CD14-positive monocyte (primary cell): ENCODE data around the gene RGS7. TPM values are rescaled to one million over a fixed set of nuclear protein-coding genes. Genes with fewer than 3 reads are reported as not detected.

Experiments used
- DNase-seq, 3 donors: peaks; one replicate each; pipeline ENCODE4 v3.0.0-alpha.2; 2011 to 2022
- H2AFZ ChIP-seq: 2 replicates; pipeline ENCODE4 v1.6.0; 2012; ENCODE audit warnings: mild to moderate bottlenecking, low read depth, low read length, inconsistent platforms; ENCODE audit not compliant: insufficient read depth, poor library complexity, severe bottlenecking
- H3K27ac ChIP-seq, 2 donors: 1 replicate in 1 of 2; 2 replicates in 1 of 2; pipeline ENCODE4 v1.5.1; 2012 to 2013; ENCODE audit warnings: low read length in 2 of 2, control low read depth in 1 of 2, inconsistent platforms in 1 of 2, low read depth in 1 of 2, mild to moderate bottlenecking in 1 of 2
- H3K27me3 ChIP-seq, 2 donors: one replicate each; pipeline versions ENCODE4 v1.6.0 to v1.6.1; 2011 to 2013; ENCODE audit warnings: low read length in 2 of 2; ENCODE audit not compliant: control insufficient read depth in 2 of 2, insufficient read depth in 2 of 2
- H3K36me3 ChIP-seq, 2 donors: replicated peaks in 1 of 2; 1 replicate in 1 of 2; 2 replicates in 1 of 2; pipeline versions ENCODE4 v1.5.1 to v1.6.1; 2012 to 2013; ENCODE audit warnings: low read length in 2 of 2, control low read depth in 1 of 2, inconsistent platforms in 1 of 2, mild to moderate bottlenecking in 1 of 2; ENCODE audit not compliant: insufficient read depth in 2 of 2, control insufficient read depth in 1 of 2
- H3K4me1 ChIP-seq, 2 donors: 1 replicate in 1 of 2; 2 replicates in 1 of 2; pipeline versions ENCODE4 v1.5.1 to v1.6.1; 2012 to 2013; ENCODE audit warnings: low read length in 2 of 2, control low read depth in 1 of 2, inconsistent platforms in 1 of 2, mild to moderate bottlenecking in 1 of 2, moderate library complexity in 1 of 2; ENCODE audit not compliant: insufficient read depth in 2 of 2, control insufficient read depth in 1 of 2
- H3K4me2 ChIP-seq: replicated peaks from 2 replicates; pipeline ENCODE3; 2012; ENCODE audit warnings: low read length, moderate library complexity, mild to moderate bottlenecking; ENCODE audit not compliant: poor library complexity, severe bottlenecking; ENCODE audit errors: extremely low read depth
- H3K4me3 ChIP-seq, 3 experiments: fragments of 200-600 bp in 1 of 3; sonication (generic) in 1 of 3; replicated peaks in 1 of 3; 1 replicate in 2 of 3; 2 replicates in 1 of 3; pipeline ENCODE4 v1.5.1; 2011 to 2013; ENCODE audit warnings: low read length in 3 of 3, mild to moderate bottlenecking in 3 of 3, control low read depth in 2 of 3, low read depth in 2 of 3, inconsistent platforms in 1 of 3, moderate library complexity in 1 of 3
- H3K79me2 ChIP-seq: 2 replicates; pipeline ENCODE4 v1.6.0; 2012; ENCODE audit warnings: mild to moderate bottlenecking, control low read depth, inconsistent platforms, low read length, moderate library complexity; ENCODE audit not compliant: insufficient read depth
- H3K9ac ChIP-seq: 2 replicates; pipeline ENCODE4 v1.6.0; 2017; ENCODE audit warnings: low read length, mild to moderate bottlenecking; ENCODE audit not compliant: insufficient read depth, poor library complexity, severe bottlenecking
- H3K9me3 ChIP-seq, 2 donors: replicated peaks in 1 of 2; 1 replicate in 1 of 2; 2 replicates in 1 of 2; pipeline versions ENCODE4 v1.5.1 to v1.6.1; 2012 to 2013; ENCODE audit warnings: low read length in 2 of 2, control low read depth in 1 of 2; ENCODE audit not compliant: control insufficient read depth in 1 of 2, insufficient read depth in 1 of 2
- H4K20me1 ChIP-seq: 2 replicates; pipeline ENCODE4 v1.6.0; 2012; ENCODE audit warnings: mild to moderate bottlenecking, low read length, control low read depth, moderate library complexity; ENCODE audit not compliant: insufficient read depth
- H3K27ac Mint-ChIP-seq, 7 donors: one replicate each; pipeline ENCODE4 v1.8.0; 2020; ENCODE audit warnings: mild to moderate bottlenecking in 7 of 7, mixed read lengths in 7 of 7, moderate library complexity in 6 of 7, inconsistent platforms in 2 of 7
- H3K27me3 Mint-ChIP-seq, 3 donors: one replicate each; pipeline ENCODE4 v1.8.0; 2021 to 2022; ENCODE audit warnings: low read depth in 3 of 3, mild to moderate bottlenecking in 3 of 3, mixed read lengths in 3 of 3, moderate library complexity in 3 of 3, inconsistent platforms in 1 of 3
- H3K36me3 Mint-ChIP-seq, 2 donors: one replicate each; pipeline ENCODE4 v1.8.0; 2020; ENCODE audit warnings: mixed read lengths in 2 of 2, inconsistent platforms in 1 of 2, mild to moderate bottlenecking in 1 of 2
- H3K4me1 Mint-ChIP-seq: one replicate; pipeline ENCODE4 v1.8.0; 2020; ENCODE audit warnings: mild to moderate bottlenecking, mixed read lengths
- H3K4me3 Mint-ChIP-seq, 2 donors: one replicate each; pipeline ENCODE4 v1.8.0; 2020; ENCODE audit warnings: mild to moderate bottlenecking in 2 of 2, mixed read lengths in 2 of 2, moderate library complexity in 1 of 2
- H3K9me3 Mint-ChIP-seq, 7 donors: one replicate each; pipeline ENCODE4 v1.8.0; 2020 to 2022; ENCODE audit warnings: mixed read lengths in 7 of 7, mild to moderate bottlenecking in 6 of 7, moderate library complexity in 6 of 7, inconsistent platforms in 2 of 7
- WGBS: methylation state at CpG from one replicate; pipeline ENCODE4 v1.1.5; 2013; ENCODE audit warnings: missing lambda C conversion rate; ENCODE audit not compliant: insufficient coverage; 5-methylcytosine and 5-hydroxymethylcytosine counted together
- intact Hi-C, 2 donors: fragments of 100-400 bp; cut with micrococcal nuclease; formaldehyde crosslinking; loops; one replicate each; pipeline versions ENCODE4 v1.15.0 to v1.15.1; 2023
- polyA plus RNA-seq, 3 donors: library from polyadenylated mRNA; depleted of rRNA in 1 of 3; unstranded in 2 of 3; stranded (reverse) in 1 of 3; fragments of 300-500 nt in 2 of 3; fragments of >200 nt in 1 of 3; fragmentation: Illumina TruSeq in 2 of 3; gene quantifications; 1 replicate in 2 of 3; 2 replicates in 1 of 3; pipeline ENCODE4 v1.2.3, GENCODE V29; 2012 to 2021
- TF ChIP-seq, protein P1 (sequence below): fragments of 200-600 bp; IDR thresholded peaks from one replicate; pipeline ENCODE4 v1.8.0; 2022; ENCODE audit warnings: antibody characterized with exemption, mild to moderate bottlenecking

Gene RGS7
- polyA plus RNA-seq, 3 donors: not detected

DNA sequence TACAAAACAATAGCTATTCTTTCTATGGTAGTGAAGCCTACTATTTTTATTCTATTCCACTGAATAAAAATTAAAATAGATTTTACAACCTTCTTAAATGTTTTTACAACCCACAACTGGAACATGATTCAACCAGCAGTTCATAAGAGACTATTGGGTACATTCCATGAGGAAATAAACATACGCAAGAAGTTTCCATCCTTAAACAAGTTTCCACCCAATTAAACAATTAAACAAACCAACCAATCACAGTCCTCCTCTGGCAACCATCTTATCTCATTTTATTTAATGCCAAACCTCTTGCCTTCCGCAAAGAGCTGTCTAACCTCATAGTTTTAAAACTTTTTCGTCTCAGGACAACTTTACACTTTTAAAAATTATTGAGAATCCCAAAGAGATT lies 239.0 kb downstream of the RGS7 start:
- intact Hi-C loops: no loop called here
- no peaks in the 10 kb centered on the region for H3K27me3 Mint-ChIP-seq
- TF ChIP-seq, protein P1, sequence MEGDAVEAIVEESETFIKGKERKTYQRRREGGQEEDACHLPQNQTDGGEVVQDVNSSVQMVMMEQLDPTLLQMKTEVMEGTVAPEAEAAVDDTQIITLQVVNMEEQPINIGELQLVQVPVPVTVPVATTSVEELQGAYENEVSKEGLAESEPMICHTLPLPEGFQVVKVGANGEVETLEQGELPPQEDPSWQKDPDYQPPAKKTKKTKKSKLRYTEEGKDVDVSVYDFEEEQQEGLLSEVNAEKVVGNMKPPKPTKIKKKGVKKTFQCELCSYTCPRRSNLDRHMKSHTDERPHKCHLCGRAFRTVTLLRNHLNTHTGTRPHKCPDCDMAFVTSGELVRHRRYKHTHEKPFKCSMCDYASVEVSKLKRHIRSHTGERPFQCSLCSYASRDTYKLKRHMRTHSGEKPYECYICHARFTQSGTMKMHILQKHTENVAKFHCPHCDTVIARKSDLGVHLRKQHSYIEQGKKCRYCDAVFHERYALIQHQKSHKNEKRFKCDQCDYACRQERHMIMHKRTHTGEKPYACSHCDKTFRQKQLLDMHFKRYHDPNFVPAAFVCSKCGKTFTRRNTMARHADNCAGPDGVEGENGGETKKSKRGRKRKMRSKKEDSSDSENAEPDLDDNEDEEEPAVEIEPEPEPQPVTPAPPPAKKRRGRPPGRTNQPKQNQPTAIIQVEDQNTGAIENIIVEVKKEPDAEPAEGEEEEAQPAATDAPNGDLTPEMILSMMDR: no peak
- 100% methylated on average over 2 of the region's 3 CpGs for WGBS
- H3K4me3 ChIP-seq: no peak overlapping the region
- no peaks in the 10 kb centered on the region for H4K20me1 ChIP-seq
- no peaks in the 10 kb centered on the region for H3K4me1 ChIP-seq
- H3K9ac ChIP-seq: no peak overlapping the region
- H3K4me3 Mint-ChIP-seq: no peak overlapping the region
- peaks cover 3 to 11% (median 5%) of the 10 kb centered on the region in 7 donors for H3K9me3 Mint-ChIP-seq
- no peaks in the 10 kb centered on the region for H3K4me1 Mint-ChIP-seq
- no peaks in the 10 kb centered on the region for H3K36me3 Mint-ChIP-seq
- H3K4me2 ChIP-seq: no peak overlapping the region
- H3K27ac Mint-ChIP-seq: no peak overlapping the region
- no peak for DNase-seq
- H3K27ac ChIP-seq: no peak overlapping the region
- H3K36me3 ChIP-seq: no peaks in the 10 kb centered on the region
- no peak overlapping the region for H2AFZ ChIP-seq
- no peaks in the 10 kb centered on the region for H3K27me3 ChIP-seq
- peaks cover 0 to 7% of the 10 kb centered on the region in 2 donors for H3K9me3 ChIP-seq
- no peaks in the 10 kb centered on the region for H3K79me2 ChIP-seq

DNA sequence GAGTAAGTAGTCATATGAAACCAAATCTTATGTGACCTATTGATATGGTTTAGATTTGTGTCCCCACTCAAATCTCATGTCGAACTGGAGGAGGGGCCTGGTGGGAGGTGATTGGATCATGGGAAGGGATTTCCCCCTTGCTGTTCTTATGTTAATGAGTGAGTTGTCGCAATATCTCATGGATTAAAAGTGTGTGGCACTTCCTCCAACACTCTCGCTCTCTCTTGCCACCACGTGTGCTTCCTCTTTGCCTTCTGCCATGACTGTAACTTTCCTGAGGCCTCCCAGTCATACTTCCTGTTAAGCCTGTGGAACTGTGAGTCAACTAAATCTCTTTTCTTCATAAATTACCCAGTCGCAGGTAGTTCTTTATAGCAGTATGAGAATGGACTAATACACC lies 241.2 kb downstream of the RGS7 start:
- Histone ChIP-seq H3K36me3 (no peaks in the 10 kb centered on the region), H3K27me3 (no peaks in the 10 kb centered on the region), H3K9ac (no peak overlapping the region), H4K20me1 (no peaks in the 10 kb centered on the region), H2AFZ (no peak overlapping the region), H3K9me3 (peaks cover 0 to 7% of the 10 kb centered on the region in 2 donors), H3K4me3 (no peak overlapping the region), H3K4me1 (no peaks in the 10 kb centered on the region), H3K4me2 (no peak overlapping the region), H3K79me2 (no peaks in the 10 kb centered on the region), H3K27ac (no peak overlapping the region)
- no peak for DNase-seq
- Mint-ChIP-seq H3K4me3 (no peak overlapping the region), H3K27me3 (no peaks in the 10 kb centered on the region), H3K27ac (no peak overlapping the region), H3K9me3 (peaks cover 3 to 9% (median 6%) of the 10 kb centered on the region in 7 donors), H3K4me1 (no peaks in the 10 kb centered on the region), H3K36me3 (no peaks in the 10 kb centered on the region)
- intact Hi-C loops: no loop called here
- 80% methylated on average over 1 of the region's 5 CpGs for WGBS
- TF ChIP-seq, protein P1: no peak
